HepG2 (cell line): ENCODE data around the gene DRD3. TPM values are rescaled to one million over a fixed set of nuclear protein-coding genes. Genes with fewer than 3 reads are reported as not detected.

ENCODE experiments used
- ASH2L ChIP-seq: fragments of 300-600, 200-600 bp; sonication (generic); IDR thresholded peaks from 2 replicates; pipeline ENCODE4 v1.7.0; 2017; ENCODE audit warnings: low read depth, mild to moderate bottlenecking, moderate library complexity, mixed read lengths, low read length; ENCODE audit not compliant: insufficient read length
- BHLHE40 ChIP-seq: IDR thresholded peaks from 2 replicates; pipeline ENCODE4 v1.6.1; 2011; ENCODE audit warnings: low read length, improper control_type of control experiment
- DMAP1 ChIP-seq: IDR thresholded peaks from 2 replicates; pipeline ENCODE4 v1.6.1; 2016
- KDM2A ChIP-seq: sonication (generic); formaldehyde crosslinking; IDR thresholded peaks from 2 replicates; pipeline ENCODE4 v1.4.0; 2020; ENCODE audit warnings: low read depth, missing genetic modification reagents, borderline replicate concordance
- LBX2 ChIP-seq: sonication (generic); formaldehyde crosslinking; IDR thresholded peaks from 2 replicates; pipeline ENCODE4 v1.5.0; 2020; ENCODE audit warnings: missing genetic modification reagents, mild to moderate bottlenecking, borderline replicate concordance
- NCOA1 ChIP-seq: sonication (generic); formaldehyde crosslinking; IDR thresholded peaks from 2 replicates; pipeline ENCODE4 v1.9.0; 2021; ENCODE audit warnings: missing genetic modification reagents
- NCOA2 ChIP-seq: sonication (generic); formaldehyde crosslinking; IDR thresholded peaks from 2 replicates; pipeline ENCODE4 v1.8.0; 2022; ENCODE audit warnings: inconsistent platforms
- NCOR1 ChIP-seq: fragments of 200-600 bp; sonication (generic); IDR thresholded peaks from 2 replicates; pipeline ENCODE4 v1.7.0; 2017; ENCODE audit warnings: antibody characterized with exemption, low read length, borderline replicate concordance
- NKX3-1 ChIP-seq: sonication (generic); formaldehyde crosslinking; IDR thresholded peaks from 2 replicates; pipeline ENCODE4 v1.5.0; 2020; ENCODE audit warnings: missing genetic modification reagents
- SRSF1 ChIP-seq: fragments of 200-400 bp; formaldehyde crosslinking; optimal IDR thresholded peaks from 2 replicates; pipeline ENCODE3; 2017; ENCODE audit warnings: mild to moderate bottlenecking, low read depth, low read length, moderate library complexity
- SUZ12 ChIP-seq: fragments of 150-350 bp; IDR thresholded peaks from 2 replicates; pipeline ENCODE4 v1.6.1; 2014; ENCODE audit warnings: low read depth, low read length
- TEAD2 ChIP-seq: sonication (generic); formaldehyde crosslinking; IDR thresholded peaks from 2 replicates; pipeline ENCODE4 v1.9.0; 2021; ENCODE audit warnings: missing genetic modification reagents
- ZNF282 ChIP-seq: fragments of 450-650 bp; IDR thresholded peaks from 2 replicates; pipeline ENCODE4 v1.6.1; 2018; ENCODE audit not compliant: partially characterized antibody
- ZNF335 ChIP-seq: sonication (generic); formaldehyde crosslinking; IDR thresholded peaks from 2 replicates; pipeline ENCODE4 v1.4.0; 2020; ENCODE audit warnings: missing genetic modification reagents
- ZNF446 ChIP-seq: sonication (generic); formaldehyde crosslinking; IDR thresholded peaks from 2 replicates; pipeline ENCODE4 v1.5.0; 2020; ENCODE audit warnings: mild to moderate bottlenecking, missing genetic modification reagents
- ZNF550 ChIP-seq: sonication (generic); formaldehyde crosslinking; IDR thresholded peaks from 2 replicates; pipeline ENCODE4 v1.4.0; 2020; ENCODE audit warnings: mild to moderate bottlenecking, missing genetic modification reagents, borderline replicate concordance
- ZNF7 ChIP-seq: IDR thresholded peaks from 2 replicates; pipeline ENCODE4 v1.6.1; 2016; ENCODE audit warnings: missing biosample characterization, missing genetic modification reagents
- ZNF879 ChIP-seq: sonication (generic); formaldehyde crosslinking; IDR thresholded peaks from 2 replicates; pipeline ENCODE4 v1.8.1; 2023; ENCODE audit warnings: missing genetic modification reagents
- ZZZ3 ChIP-seq: sonication (generic); formaldehyde crosslinking; IDR thresholded peaks from 2 replicates; pipeline ENCODE4 v1.4.0; 2020; ENCODE audit warnings: missing genetic modification reagents, mild to moderate bottlenecking, borderline replicate concordance
- polyA plus RNA-seq, 8 experiments: library from polyadenylated mRNA; depleted of rRNA in 3 of 8; stranded (reverse) in 7 of 8; unstranded in 1 of 8; fragments of >200 nt; fragmentation: Illumina TruSeq in 4 of 8; extraction: Trizol in 4 of 8; gene quantifications; 2 replicates each; pipeline versions ENCODE4 v1.2.1 to v1.2.3, GENCODE V29; 2011 to 2016; ENCODE audit warnings: low read depth in 4 of 8, missing spikeins in 1 of 8, mixed read lengths in 1 of 8; ENCODE audit not compliant: insufficient read depth in 1 of 8
- total RNA-seq, 5 experiments: library from RNA; depleted of rRNA; stranded (reverse); fragments of >200 nt; fragmentation: Illumina TruSeq; extraction: Trizol; gene quantifications; 2 replicates each; pipeline ENCODE4 v1.2.3, GENCODE V29; 2016; ENCODE audit warnings: low read depth in 1 of 5
- TF ChIP-seq, protein P1 (sequence below): sonication (generic); formaldehyde crosslinking; conservative IDR thresholded peaks from 2 replicates; pipeline ENCODE4 v1.8.0; 2022; ENCODE audit warnings: missing genetic modification reagents
- TF ChIP-seq, protein P2 (sequence below): IDR thresholded peaks from 2 replicates; pipeline ENCODE4 v1.6.1; 2018; ENCODE audit warnings: missing genetic modification reagents, mild to moderate bottlenecking, missing compliant biosample characterization
- TF ChIP-seq, protein P3 (sequence below): sonication (generic); formaldehyde crosslinking; conservative IDR thresholded peaks from 2 replicates; pipeline ENCODE4 v1.8.1; 2023; ENCODE audit warnings: missing genetic modification reagents

DRD3 gene
- total and polyA plus RNA-seq, 2 of the 13 experiments (the other 11 are each of a cell fraction or from before 2014, with no cell fraction given) = not detected

DNA sequence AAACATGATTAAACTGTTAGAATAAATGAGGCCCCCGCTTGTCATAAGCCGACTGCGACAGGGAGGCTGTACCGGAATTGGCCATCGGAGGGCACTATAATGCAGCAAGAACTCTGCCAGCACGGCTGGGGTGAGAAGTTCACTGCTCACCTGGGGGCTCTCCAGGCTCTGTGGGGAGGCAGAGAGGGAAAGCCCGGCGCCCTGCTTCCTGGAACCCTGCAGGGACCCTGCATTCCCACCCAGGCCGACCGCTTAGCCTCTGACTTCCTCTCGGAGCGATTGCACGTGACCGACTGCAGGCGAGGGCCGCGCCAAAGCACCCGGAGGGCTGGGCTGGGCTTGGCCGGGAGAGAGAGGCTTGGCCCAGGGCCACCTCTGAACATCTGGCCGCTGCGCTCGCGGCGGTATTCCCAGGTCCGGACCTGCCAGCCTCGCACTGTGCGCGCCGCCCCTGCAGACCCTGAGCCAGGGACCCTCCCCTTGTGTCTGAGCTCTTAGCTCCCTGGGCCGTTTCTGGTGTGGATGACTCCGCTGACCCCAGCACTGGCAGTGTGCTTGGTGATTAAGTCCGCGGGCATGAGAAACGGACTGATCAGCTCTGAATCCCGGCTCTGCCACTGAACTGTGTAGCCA, 26.2 kb downstream of the DRD3 start (continued):
- no peak for TF ChIP-seq ZNF282
- no peak for TF ChIP-seq ZNF879 (CRISPR knock-in tag)
- no peak for TF ChIP-seq DMAP1 (CRISPR knock-in tag)
- 0 out of 2 replicates have a peak, but pooled peaks have one; percentile 9 for TF ChIP-seq NCOA2 (CRISPR knock-in tag)
- no peak for TF ChIP-seq NKX3-1 (CRISPR knock-in tag)
- no peak; the same call in 1 of the 2 replicates for TF ChIP-seq ZZZ3
- no peak for TF ChIP-seq ASH2L
- TF ChIP-seq ZNF446 (CRISPR knock-in tag) = no peak
- no peak for TF ChIP-seq NCOA1 (CRISPR knock-in tag)
- peak; percentile 81 for TF ChIP-seq BHLHE40
- TF ChIP-seq SRSF1 = no peak
- TF ChIP-seq SUZ12 = no peak
- TF ChIP-seq, protein P1, sequence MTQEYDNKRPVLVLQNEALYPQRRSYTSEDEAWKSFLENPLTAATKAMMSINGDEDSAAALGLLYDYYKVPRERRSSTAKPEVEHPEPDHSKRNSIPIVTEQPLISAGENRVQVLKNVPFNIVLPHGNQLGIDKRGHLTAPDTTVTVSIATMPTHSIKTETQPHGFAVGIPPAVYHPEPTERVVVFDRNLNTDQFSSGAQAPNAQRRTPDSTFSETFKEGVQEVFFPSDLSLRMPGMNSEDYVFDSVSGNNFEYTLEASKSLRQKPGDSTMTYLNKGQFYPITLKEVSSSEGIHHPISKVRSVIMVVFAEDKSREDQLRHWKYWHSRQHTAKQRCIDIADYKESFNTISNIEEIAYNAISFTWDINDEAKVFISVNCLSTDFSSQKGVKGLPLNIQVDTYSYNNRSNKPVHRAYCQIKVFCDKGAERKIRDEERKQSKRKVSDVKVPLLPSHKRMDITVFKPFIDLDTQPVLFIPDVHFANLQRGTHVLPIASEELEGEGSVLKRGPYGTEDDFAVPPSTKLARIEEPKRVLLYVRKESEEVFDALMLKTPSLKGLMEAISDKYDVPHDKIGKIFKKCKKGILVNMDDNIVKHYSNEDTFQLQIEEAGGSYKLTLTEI (CRISPR knock-in tag) = no peak
- no peak for TF ChIP-seq NCOR1
- no peak for TF ChIP-seq ZNF550
- peak; percentile 51; the same call in 1 of the 2 replicates for TF ChIP-seq KDM2A (CRISPR knock-in tag)
- no peak for TF ChIP-seq TEAD2
- no peak for TF ChIP-seq ZNF7 (CRISPR knock-in tag)
- TF ChIP-seq, protein P2, sequence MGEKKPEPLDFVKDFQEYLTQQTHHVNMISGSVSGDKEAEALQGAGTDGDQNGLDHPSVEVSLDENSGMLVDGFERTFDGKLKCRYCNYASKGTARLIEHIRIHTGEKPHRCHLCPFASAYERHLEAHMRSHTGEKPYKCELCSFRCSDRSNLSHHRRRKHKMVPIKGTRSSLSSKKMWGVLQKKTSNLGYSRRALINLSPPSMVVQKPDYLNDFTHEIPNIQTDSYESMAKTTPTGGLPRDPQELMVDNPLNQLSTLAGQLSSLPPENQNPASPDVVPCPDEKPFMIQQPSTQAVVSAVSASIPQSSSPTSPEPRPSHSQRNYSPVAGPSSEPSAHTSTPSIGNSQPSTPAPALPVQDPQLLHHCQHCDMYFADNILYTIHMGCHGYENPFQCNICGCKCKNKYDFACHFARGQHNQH (CRISPR knock-in tag) = no peak
- no peak for TF ChIP-seq LBX2
- TF ChIP-seq ZNF335 (CRISPR knock-in tag) = no peak
- TF ChIP-seq, protein P3, sequence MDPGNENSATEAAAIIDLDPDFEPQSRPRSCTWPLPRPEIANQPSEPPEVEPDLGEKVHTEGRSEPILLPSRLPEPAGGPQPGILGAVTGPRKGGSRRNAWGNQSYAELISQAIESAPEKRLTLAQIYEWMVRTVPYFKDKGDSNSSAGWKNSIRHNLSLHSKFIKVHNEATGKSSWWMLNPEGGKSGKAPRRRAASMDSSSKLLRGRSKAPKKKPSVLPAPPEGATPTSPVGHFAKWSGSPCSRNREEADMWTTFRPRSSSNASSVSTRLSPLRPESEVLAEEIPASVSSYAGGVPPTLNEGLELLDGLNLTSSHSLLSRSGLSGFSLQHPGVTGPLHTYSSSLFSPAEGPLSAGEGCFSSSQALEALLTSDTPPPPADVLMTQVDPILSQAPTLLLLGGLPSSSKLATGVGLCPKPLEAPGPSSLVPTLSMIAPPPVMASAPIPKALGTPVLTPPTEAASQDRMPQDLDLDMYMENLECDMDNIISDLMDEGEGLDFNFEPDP (CRISPR knock-in tag) = no peak
